B cell (primary cell): ENCODE data around the gene RIC1.

ENCODE experiments used
- EZH2 ChIP-seq: IDR thresholded peaks from 2 replicates; pipeline ENCODE4 v1.6.1; 2012; ENCODE audit warnings: borderline replicate concordance, low read depth, mild to moderate bottlenecking, moderate library complexity, low read length; ENCODE audit not compliant: insufficient read depth, poor library complexity, severe bottlenecking
- TF ChIP-seq, protein P1 (sequence below): fragments of 200-600 bp; IDR thresholded peaks from one replicate; pipeline ENCODE4 v1.8.0; 2022; ENCODE audit warnings: antibody characterized with exemption, mild to moderate bottlenecking

DNA sequence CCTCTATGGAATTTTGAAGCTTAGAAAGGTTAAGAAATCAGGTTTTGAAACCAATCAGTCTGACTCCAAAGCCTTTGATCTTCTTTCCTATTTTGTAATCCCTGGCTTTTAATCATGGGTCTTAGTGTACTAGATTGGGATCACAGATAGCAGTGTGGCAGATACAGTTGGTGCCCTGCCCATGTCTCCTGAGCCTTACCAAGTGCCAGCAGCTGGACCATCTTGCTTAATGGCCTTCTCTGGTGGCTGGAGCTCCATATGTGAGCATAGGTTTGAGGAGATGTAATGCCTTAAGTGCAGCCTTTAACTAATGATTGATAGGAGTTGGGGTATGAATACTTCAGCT lies 16.7 kb upstream of the RIC1 start:
- TF ChIP-seq, protein P1, sequence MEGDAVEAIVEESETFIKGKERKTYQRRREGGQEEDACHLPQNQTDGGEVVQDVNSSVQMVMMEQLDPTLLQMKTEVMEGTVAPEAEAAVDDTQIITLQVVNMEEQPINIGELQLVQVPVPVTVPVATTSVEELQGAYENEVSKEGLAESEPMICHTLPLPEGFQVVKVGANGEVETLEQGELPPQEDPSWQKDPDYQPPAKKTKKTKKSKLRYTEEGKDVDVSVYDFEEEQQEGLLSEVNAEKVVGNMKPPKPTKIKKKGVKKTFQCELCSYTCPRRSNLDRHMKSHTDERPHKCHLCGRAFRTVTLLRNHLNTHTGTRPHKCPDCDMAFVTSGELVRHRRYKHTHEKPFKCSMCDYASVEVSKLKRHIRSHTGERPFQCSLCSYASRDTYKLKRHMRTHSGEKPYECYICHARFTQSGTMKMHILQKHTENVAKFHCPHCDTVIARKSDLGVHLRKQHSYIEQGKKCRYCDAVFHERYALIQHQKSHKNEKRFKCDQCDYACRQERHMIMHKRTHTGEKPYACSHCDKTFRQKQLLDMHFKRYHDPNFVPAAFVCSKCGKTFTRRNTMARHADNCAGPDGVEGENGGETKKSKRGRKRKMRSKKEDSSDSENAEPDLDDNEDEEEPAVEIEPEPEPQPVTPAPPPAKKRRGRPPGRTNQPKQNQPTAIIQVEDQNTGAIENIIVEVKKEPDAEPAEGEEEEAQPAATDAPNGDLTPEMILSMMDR: no peak
- TF ChIP-seq EZH2: no peak
